GM23248 (cell line): ENCODE measurements around the gene SRGAP2B.
"Not testable (repeated sequence)": the region's sequence is repeated elsewhere in the genome, so short reads cannot be mapped to it uniquely, and the experiment has no call there.

Experiments used
- EZH2 ChIP-seq: fragments of 200-600 bp; sonication (generic); IDR thresholded peaks from 2 replicates; pipeline ENCODE4 v1.6.1; 2018; ENCODE audit warnings: antibody characterized with exemption, mild to moderate bottlenecking; ENCODE audit not compliant: insufficient read depth, poor library complexity, severe bottlenecking
- EZH2phosphoT487 ChIP-seq: fragments of 200-600 bp; sonication (generic); IDR thresholded peaks from 2 replicates; pipeline ENCODE4 v1.6.1; 2018; ENCODE audit warnings: antibody characterized with exemption, moderate library complexity, mild to moderate bottlenecking, low read depth; ENCODE audit not compliant: insufficient read depth

- not testable (repeated sequence) for TF ChIP-seq EZH2phosphoT487, EZH2
Observed at GRCh38 chr1:144933014-144933413, 162.1 kb downstream of the SRGAP2B start.
